GM19324 (cell line): ENCODE results near the gene HNRNPA3.
"Not testable (repeated sequence)": the region's sequence is repeated elsewhere in the genome, so short reads cannot be mapped to it uniquely, and the experiment has no call there.

Experiments used
- ATAC-seq: cut with Tn5 transposase; IDR thresholded peaks from one replicate; pipeline ENCODE4 v1.9.1; 2021; ENCODE audit warnings: mild to moderate bottlenecking, moderate library complexity; ENCODE audit not compliant: unreplicated experiment, low FRiP score

HNRNPA3 gene

GRCh38 chr2:177187631-177188312 lies 24.8 kb upstream of the HNRNPA3 start:
- ATAC-seq, result no peak

GRCh38 chr2:177188482-177189469 lies 23.8 kb upstream of the HNRNPA3 start:
- ATAC-seq, result no peak

GRCh38 chr2:177190941-177191340 lies 21.7 kb upstream of the HNRNPA3 start:
- ATAC-seq, result no peak

GRCh38 chr2:177192788-177193187 lies 19.8 kb upstream of the HNRNPA3 start:
- no peak for ATAC-seq

- ATAC-seq, result no peak
Measured at GRCh38 chr2:177193240-177193639, 19.4 kb upstream of the HNRNPA3 start.

GRCh38 chr2:177195194-177195593 lies 17.4 kb upstream of the HNRNPA3 start:
- no peak for ATAC-seq

- ATAC-seq, result not testable (repeated sequence)
Measured at GRCh38 chr2:177200419-177200818, 12.2 kb upstream of the HNRNPA3 start.

- no peak for ATAC-seq
Measured at GRCh38 chr2:177201919-177202346, 10.7 kb upstream of the HNRNPA3 start.

- ATAC-seq, result no peak
Measured at GRCh38 chr2:177204417-177204816, 8.2 kb upstream of the HNRNPA3 start.

GRCh38 chr2:177207101-177207500 lies 5.5 kb upstream of the HNRNPA3 start:
- no peak for ATAC-seq

GRCh38 chr2:177211169-177211568 lies 1.4 kb upstream of the HNRNPA3 start:
- ATAC-seq, result no peak

- no peak for ATAC-seq
Measured at GRCh38 chr2:177211576-177212105, 953 bp upstream of the HNRNPA3 start.

- peak; percentile 60 for ATAC-seq
Measured at GRCh38 chr2:177212891-177213856, 580 bp downstream of the HNRNPA3 start.

- no peak for ATAC-seq
Measured at GRCh38 chr2:177217247-177217843, 4.8 kb downstream of the HNRNPA3 start.

- not testable (repeated sequence) for ATAC-seq
Measured at GRCh38 chr2:177219787-177220186, 7.2 kb downstream of the HNRNPA3 start.

- ATAC-seq, result no peak
Measured at GRCh38 chr2:177221534-177221933, 8.9 kb downstream of the HNRNPA3 start.

GRCh38 chr2:177221970-177222369 lies 9.4 kb downstream of the HNRNPA3 start:
- ATAC-seq, result no peak

GRCh38 chr2:177223436-177223835 lies 10.8 kb downstream of the HNRNPA3 start:
- not testable (repeated sequence) for ATAC-seq

GRCh38 chr2:177225965-177226360 lies 13.4 kb downstream of the HNRNPA3 start:
- ATAC-seq, result no peak
